Measurements from ENCODE around the gene CAMTA1. TPM values are rescaled to one million over a fixed set of nuclear protein-coding genes. Genes with fewer than 3 reads are reported as not detected.

CAMTA1 gene
- total RNA-seq, 1 experiment from 2014 or later = 69.5 TPM

- no peak for ATAC-seq
- H3K79me2 ChIP-seq (ENCODE audit: insufficient read depth, low read length) = no peaks in the 10 kb centered on the region
- no peaks in the 10 kb centered on the region; the same call in 1 of the 2 replicates for H3K27me3 ChIP-seq (ENCODE audit: insufficient read depth, low read length)
- no peaks in the 10 kb centered on the region for H3K4me1 ChIP-seq (ENCODE audit: control insufficient read depth in 1 of 2, insufficient read depth in 2 of 2, low read length in 2 of 2)
- no TSS peak for BruUV-seq (replicated peaks)
- ChIA-PET CTCF (no interaction called here), RAD21 (ENCODE audit: low non-redundant PET in 1 of 2, low total read pairs in 2 of 2, uncharacterized antibody in 2 of 2, unreplicated experiment in 2 of 2) (no interaction called here), POLR2A (no interaction called here)
- H3K9me2 ChIP-seq (ENCODE audit: insufficient read depth) = no peaks in the 10 kb centered on the region
- no peaks in the 10 kb centered on the region for H3K9me3 ChIP-seq (ENCODE audit: control insufficient read depth in 1 of 2, insufficient read depth in 1 of 2, low read depth in 1 of 2, low read length in 2 of 2)
- no peak for DNase-seq (ENCODE audit: low read depth, low spot score)
- no peak overlapping the region for H3K4me3 ChIP-seq (replicated peaks in 1 of 2; ENCODE audit: low read depth in 1 of 2, low read length in 2 of 2)
- no peak overlapping the region for H2AFZ ChIP-seq (ENCODE audit: low read depth, low read length, poor library complexity, severe bottlenecking)
- no peak overlapping the region for H3K4me2 ChIP-seq (ENCODE audit: low read length)
- H3K36me3 ChIP-seq (ENCODE audit: control insufficient read depth in 1 of 2, insufficient read depth in 2 of 2, low read length in 2 of 2) = no peaks in the 10 kb centered on the region
- TF ChIP-seq ZNF274 (IDR thresholded peaks at IDR 0.05; ENCODE audit: low read depth, low read length) (no peak), CBX3 (IDR thresholded peaks at IDR 0.05; ENCODE audit: low read depth) (no peak), MAX (IDR thresholded peaks at IDR 0.05) (no peak), CEBPB (IDR thresholded peaks at IDR 0.05; ENCODE audit: low read depth) (no peak)
- no peaks in the 10 kb centered on the region for H4K20me1 ChIP-seq (ENCODE audit: insufficient read depth)
- no peak overlapping the region for H3K9ac ChIP-seq (ENCODE audit: low read length)
- intact Hi-C loops (cut with micrococcal nuclease) = no loop called here
- H3K27ac ChIP-seq (ENCODE audit: low read depth, low read length) = no peak overlapping the region
These were observed 40.2 kb upstream of the CAMTA1 start for GRCh38 chr1:6745073-6745472.

- H3K9ac ChIP-seq (ENCODE audit: low read length) = no peak overlapping the region
- no peaks in the 10 kb centered on the region; the same call in 1 of the 2 replicates for H3K27me3 ChIP-seq (ENCODE audit: insufficient read depth, low read length)
- no peak overlapping the region for H3K27ac ChIP-seq (ENCODE audit: low read depth, low read length)
- no peaks in the 10 kb centered on the region for H4K20me1 ChIP-seq (ENCODE audit: insufficient read depth)
- BruUV-seq (replicated peaks) = no TSS peak
- DNase-seq (ENCODE audit: low read depth, low spot score) (no peak), ATAC-seq (no peak)
- H3K36me3 ChIP-seq (ENCODE audit: control insufficient read depth in 1 of 2, insufficient read depth in 2 of 2, low read length in 2 of 2) = no peaks in the 10 kb centered on the region
- H3K4me1 ChIP-seq (ENCODE audit: control insufficient read depth in 1 of 2, insufficient read depth in 2 of 2, low read length in 2 of 2) = no peaks in the 10 kb centered on the region
- H2AFZ ChIP-seq (ENCODE audit: low read depth, low read length, poor library complexity, severe bottlenecking) = no peak overlapping the region
- no peaks in the 10 kb centered on the region for H3K79me2 ChIP-seq (ENCODE audit: insufficient read depth, low read length)
- ChIA-PET POLR2A (no interaction called here), RAD21 (ENCODE audit: low non-redundant PET in 1 of 2, low total read pairs in 2 of 2, uncharacterized antibody in 2 of 2, unreplicated experiment in 2 of 2) (no interaction called here), CTCF (no interaction called here)
- H3K4me2 ChIP-seq (ENCODE audit: low read length) = no peak overlapping the region
- no peak for TF ChIP-seq ELF1 (IDR thresholded peaks at IDR 0.05; ENCODE audit: borderline replicate concordance, low read depth)
- no peak for TF ChIP-seq EZH2phosphoT487 (IDR thresholded peaks at IDR 0.05; ENCODE audit: borderline replicate concordance)
- no peak for TF ChIP-seq SP1 (IDR thresholded peaks at IDR 0.05; ENCODE audit: low read depth)
- TF ChIP-seq CEBPB (IDR thresholded peaks at IDR 0.05; ENCODE audit: low read depth) = no peak
- no peak for TF ChIP-seq CTCF (IDR thresholded peaks at IDR 0.05 in 2 of 3, conservative IDR thresholded peaks at IDR 0.05 in 1 of 3; ENCODE audit: borderline replicate concordance in 1 of 3, insufficient read depth in 1 of 3, low read depth in 2 of 3, low read length in 2 of 3)
- TF ChIP-seq EGR1 (IDR thresholded peaks at IDR 0.05; ENCODE audit: low read depth) = no peak
- no peak for TF ChIP-seq SIN3A (IDR thresholded peaks at IDR 0.05; ENCODE audit: low read depth)
- no peak for TF ChIP-seq JUND (IDR thresholded peaks at IDR 0.05)
- TF ChIP-seq CBX3 (IDR thresholded peaks at IDR 0.05; ENCODE audit: low read depth) = no peak
- TF ChIP-seq REST (IDR thresholded peaks at IDR 0.05; ENCODE audit: low read depth) = no peak
- TF ChIP-seq ATF3 (IDR thresholded peaks at IDR 0.05) = no peak
- TF ChIP-seq TCF7L2 (IDR thresholded peaks at IDR 0.05; ENCODE audit: borderline replicate concordance, extremely low read depth, insufficient read depth, insufficient read length) = no peak
- TF ChIP-seq SRF (IDR thresholded peaks at IDR 0.05; ENCODE audit: low read depth) = no peak
- TF ChIP-seq ZNF274 (IDR thresholded peaks at IDR 0.05; ENCODE audit: low read depth, low read length) = no peak
- intact Hi-C loops (cut with micrococcal nuclease) = no loop called here
- H3K9me3 ChIP-seq (ENCODE audit: control insufficient read depth in 1 of 2, insufficient read depth in 1 of 2, low read depth in 1 of 2, low read length in 2 of 2) = no peaks in the 10 kb centered on the region
- no peaks in the 10 kb centered on the region for H3K9me2 ChIP-seq (ENCODE audit: insufficient read depth)
- no peak overlapping the region for H3K4me3 ChIP-seq (replicated peaks in 1 of 2; ENCODE audit: low read depth in 1 of 2, low read length in 2 of 2)
These were observed 37.6 kb upstream of the CAMTA1 start for GRCh38 chr1:6747674-6748073.

Data from HCT116 (cell line).